GM21717 (cell line): Measurements from ENCODE around the gene OPRL1.

Source experiments
- ATAC-seq: cut with Tn5 transposase; IDR thresholded peaks from one replicate; pipeline ENCODE4 v1.9.1; 2021; ENCODE audit warnings: mild to moderate bottlenecking, moderate library complexity; ENCODE audit not compliant: unreplicated experiment

OPRL1 gene

DNA sequence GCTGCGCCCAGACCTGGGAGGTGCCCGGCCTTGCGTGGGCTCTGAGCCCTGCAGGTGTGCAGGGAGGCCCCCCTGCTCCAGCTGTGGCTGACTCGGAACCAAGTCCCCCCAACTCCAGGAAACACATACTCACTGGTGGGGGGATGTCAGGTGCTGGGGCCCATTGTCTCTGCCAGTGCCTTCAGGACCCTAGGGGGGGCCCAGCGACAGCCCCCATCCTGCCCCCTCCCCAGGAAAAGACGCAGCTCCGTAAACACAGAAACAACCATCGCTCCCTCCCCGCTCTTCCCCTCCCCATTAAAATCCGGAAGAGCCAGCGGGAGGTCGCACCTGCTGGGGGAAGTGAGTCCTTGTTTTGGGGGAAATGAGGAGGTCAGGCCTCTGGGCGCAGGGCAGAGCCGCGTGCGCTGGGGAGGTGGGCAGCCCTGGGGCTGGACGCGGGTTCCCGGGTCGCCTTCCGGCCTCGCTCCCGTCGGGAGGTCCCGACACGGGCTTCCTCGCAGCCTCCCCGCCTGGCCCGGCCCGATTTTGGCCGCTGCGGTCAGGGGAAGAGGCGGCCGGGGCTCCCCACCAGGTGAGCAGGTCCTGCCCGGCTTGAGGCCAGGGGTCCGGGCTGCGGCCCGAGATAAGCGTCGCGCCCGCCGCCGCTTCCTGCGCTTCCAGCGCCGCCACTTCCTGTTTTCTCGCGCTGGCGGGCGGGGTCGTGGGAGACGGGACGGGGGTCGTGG is 37.7 kb upstream of the OPRL1 start:
- no peak for ATAC-seq

DNA sequence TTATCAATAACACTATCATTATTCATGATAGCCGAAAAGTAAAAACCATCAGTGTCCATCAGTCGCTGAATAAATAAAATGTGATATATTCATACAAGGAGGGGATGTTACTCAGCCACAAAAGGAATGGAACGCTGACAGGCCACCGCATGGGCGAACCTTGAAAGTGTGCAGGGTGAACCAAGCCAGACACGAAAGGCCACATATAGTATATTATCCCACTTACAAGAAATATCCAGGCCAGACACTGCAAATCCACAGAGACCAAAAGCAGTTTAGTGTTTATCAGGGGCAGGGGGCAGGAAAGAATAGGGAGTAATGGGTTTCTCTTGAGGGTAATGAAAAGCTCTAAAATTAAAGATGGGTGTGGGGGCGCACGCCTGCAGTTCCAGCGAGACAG is 36.1 kb upstream of the OPRL1 start:
- ATAC-seq: no peak

DNA sequence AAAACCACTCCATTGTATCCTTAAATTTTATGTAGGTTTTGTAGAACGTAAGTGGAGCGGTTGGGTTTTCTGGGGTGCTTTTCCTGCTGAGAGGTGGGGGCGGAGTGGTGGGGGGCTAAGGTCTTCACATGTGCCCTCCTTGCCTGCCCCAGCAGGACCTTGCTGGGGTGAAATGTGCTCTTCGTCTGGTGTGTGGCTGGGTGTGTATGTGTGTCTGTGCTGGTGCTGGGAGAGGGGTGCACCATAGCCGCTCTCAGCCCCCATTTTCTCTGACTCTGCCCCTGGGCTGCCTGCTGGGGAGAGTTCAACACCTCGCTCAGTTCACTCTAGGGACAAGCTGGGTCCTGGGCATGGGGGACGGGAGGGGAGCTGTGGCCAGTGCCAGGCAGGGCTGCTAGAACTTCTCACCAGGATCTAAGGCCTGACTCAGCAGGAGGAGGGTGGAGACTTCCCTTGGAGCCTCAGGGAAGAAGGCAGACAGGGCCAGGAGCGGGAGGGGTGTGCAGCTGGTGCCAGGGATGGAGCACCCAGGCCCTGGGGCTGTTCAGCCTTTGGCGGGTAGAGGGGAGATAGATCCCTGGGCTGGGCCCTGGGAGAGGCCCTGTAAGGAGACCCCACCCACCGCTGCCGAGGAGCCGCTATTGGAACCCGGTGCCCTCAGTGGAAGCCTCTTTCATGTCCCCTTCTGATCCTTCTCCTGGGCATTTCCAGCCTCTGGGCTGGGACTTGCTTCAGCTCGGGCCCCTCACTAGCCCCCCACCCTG is 35.2 kb upstream of the OPRL1 start:
- ATAC-seq: no peak

DNA sequence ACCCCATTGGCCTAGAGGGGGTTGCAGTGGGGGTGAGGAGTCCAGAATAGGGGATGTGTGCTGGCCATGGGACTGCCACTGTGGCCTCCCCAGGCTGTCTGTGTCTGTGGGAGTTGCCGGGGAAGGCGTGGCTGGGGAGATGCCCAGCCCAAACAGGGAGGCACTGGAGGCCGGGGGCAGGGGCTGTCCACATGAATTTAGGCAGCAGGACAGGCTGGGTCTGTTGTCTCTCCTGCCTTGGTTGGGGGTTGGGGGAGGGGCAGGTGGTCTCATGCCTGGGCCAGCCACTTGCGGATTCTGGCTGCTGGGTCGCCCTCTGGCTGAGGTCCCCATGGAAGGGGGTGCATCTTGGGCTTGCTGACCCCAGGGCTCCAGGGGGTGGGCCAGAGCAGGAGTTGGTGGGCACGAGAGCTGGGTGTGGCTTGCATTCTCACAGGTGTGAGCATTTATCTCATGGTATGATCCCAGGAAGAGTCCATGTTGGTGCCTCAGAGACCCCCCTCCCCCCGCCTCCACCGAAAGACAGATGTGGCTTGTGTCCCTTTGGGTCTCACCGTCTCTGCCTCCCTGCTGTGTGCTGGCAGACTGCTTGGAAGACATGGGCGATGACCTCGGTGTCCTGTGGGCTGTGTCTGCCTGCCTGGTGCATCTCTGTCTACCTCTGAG is 34.4 kb upstream of the OPRL1 start:
- no peak for ATAC-seq

DNA sequence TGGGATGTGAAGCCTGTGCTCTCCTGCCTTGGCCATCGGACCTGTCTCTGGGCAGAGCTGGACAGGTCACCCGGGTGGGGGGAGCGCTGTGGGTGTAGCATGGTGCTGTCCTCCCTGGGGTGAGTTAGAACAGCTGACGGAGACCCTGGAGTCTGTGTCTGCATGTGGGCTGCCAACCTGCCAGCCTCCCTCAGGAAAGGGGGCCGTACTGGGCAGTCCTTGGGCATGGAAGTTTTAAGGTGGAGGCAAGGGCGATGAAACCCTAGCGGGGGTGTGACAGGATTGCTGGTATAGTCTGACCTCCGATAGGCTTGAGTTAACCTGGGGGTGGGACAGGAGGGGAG is 32.9 kb upstream of the OPRL1 start:
- no peak for ATAC-seq

DNA sequence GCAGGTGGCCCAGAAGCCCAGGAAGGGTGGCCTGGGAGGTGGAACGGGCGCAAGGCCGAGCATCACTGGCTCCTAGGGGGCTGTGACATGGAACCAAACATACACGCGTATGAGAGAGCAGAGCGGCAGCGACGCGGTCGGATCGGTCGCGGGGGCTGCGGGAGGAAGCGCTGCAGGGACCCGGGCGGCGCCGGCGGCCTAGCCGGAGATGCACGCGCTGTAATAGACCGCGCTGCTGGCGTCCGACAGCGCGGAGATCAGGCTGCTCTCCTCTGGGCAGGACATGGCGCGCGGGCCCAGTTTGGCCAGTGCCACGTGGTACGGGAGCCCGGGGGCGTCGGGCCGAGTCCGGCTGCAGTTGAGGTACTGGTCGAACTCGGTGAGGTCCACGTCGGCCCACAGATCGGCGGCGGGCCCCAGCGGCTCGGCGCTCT is 31.9 kb upstream of the OPRL1 start:
- no peak for ATAC-seq

DNA sequence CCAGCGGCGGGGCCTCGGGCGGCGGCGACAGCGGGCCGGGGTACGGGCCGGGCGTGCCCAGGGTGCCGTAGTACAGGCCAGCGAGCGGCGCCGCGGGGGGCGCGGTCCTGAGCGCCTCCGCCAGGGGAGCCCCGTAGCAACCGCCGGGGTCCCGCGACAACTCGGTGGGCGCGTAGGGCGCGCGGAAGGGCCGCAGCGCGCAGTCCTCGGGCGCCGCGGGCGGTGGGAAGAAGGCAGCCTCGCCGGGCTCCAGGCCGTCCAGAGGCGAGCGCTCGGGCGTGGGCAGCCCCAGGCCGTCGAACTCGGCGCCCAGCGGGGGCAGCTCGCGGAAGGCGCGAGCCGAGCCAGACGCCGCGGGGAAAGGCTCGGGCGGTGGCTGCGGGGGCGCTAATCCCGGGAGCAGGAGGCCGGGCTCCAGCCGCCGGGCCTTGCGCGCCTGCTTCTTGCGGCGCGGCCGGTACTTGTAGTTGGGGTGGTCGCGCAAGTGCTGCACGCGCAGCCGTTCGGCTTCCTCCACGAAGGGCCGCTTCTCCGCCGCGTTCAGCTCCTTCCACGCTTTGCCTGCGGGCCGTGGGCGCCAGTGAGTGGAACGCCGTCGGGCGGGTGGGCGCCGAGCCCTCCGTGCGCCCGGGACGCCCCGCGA is 31.4 kb upstream of the OPRL1 start:
- ATAC-seq: no peak

DNA sequence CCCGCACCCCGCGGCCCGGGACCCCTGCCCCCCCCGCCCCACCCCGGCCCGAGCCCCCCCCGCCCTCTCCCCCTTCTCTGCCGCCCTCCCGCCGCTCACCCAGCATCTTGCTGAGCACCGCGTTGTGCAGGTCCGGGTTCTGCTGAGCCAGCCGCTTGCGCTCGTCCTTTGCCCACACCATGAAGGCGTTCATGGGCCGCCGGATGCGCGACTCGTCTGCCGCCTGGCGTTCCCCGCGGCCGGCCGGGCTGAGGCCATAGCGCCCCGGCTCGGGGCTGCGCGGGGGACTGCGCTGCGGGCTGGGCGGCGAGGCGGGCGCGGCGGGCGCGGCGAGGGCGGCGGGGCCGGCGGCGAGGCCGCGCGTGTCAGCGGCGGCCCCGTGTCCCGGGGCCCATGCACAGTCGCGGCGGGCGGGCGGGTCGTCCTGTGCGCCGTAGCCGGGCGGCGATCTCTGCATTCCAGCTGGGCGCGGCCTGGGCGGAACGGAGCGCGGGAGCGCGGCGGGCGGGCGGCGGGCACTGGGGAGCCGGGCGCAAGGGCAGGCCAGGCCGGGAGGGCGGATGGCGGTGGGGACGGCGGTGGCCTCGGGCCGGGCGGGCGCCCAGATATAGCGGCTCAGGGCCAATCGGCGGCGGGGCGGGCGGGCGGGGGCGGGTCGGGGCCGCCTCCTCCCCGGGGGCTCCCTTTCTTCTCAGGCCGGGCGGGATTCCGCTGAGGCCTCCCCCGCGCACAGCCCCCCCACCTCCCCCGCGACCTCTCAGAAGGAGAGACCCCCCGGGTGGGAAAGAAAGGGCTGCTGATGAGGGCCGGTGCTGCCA is 30.6 kb upstream of the OPRL1 start, which contains the start of gene SOX18:
Gene SOX18 (minus strand): TSS at position 580 of the 818 bp plus-strand sequence. CDS start 123 bp downstream, at position 457.
- ATAC-seq: no peak

DNA sequence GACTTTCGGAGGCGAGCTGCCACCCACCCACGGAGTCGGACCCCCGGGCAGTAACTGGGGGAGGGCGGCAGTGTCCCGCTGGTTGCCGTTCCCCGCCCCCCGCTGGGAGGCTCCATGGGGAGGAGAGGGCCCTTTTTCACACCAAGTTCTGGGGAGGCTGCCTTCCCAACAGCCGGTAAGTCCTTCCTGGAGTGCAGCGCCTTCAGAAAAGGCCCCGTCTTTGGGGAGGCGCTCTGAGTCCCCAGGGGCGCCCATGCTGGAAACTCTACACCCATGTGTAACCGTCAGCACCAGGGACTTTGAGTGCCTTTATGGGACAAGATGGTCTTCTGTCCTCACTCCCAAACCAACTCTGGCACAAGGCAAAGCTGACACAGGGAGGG is 30.0 kb upstream of the OPRL1 start:
- ATAC-seq: no peak

DNA sequence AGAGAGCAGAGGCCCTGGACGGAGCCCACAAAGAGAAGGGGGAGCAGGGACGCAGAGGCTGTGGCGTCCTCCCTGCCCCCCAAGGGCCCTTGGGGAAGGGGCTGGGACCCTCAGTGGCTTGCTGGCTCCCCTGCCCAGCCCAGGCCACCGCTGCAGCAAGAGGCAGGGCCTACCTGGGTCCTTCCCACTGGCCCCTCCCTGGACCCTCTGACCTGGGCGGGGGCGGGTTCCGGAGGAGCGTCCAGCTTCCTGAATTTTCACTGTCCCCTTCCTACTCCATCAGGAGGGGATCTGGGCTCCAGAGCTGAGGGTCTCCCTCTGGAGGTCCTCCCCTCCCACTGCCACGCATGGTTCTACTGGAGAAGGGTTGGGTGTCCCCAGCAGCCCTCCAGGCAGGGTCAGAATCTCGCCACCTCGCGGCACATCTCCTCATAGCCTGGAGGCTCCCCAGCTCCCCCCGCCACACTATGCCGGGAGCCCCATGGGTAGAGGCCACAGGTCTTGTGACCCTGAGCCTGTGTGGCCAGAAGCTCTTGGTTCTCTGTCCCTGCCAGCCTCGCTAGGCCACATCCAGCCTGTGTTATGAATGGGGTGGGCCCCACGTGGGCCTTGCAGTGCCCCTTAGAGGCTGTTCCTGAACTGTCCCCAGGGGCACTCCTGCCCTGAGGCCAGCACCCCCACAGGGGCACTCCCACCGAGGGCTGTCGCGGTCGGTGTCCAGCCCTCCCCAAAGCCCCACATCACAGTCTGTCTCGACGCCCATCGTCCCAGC is 29.4 kb upstream of the OPRL1 start:
- no peak for ATAC-seq

DNA sequence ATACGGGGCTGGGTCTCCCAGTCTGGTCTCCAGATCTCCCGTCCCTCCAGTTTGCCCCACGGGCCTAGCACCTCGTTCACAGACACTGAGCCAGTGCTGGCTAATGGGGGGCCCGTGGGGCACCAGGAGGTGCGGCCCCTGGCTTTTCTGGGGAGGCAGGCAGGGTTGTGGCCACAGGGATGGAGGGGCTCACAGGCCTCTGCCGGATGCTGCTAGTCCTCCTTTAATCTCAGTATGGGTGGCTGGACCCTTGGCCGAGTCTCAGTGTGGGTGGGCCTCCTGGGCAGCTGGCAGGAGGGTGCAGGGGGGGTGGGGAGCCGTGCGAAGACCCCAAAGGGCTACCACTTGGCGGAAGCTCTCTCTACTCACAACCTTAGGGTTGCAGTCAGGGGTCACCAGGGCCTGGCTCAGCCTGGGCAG is 28.8 kb upstream of the OPRL1 start:
- ATAC-seq: no peak

DNA sequence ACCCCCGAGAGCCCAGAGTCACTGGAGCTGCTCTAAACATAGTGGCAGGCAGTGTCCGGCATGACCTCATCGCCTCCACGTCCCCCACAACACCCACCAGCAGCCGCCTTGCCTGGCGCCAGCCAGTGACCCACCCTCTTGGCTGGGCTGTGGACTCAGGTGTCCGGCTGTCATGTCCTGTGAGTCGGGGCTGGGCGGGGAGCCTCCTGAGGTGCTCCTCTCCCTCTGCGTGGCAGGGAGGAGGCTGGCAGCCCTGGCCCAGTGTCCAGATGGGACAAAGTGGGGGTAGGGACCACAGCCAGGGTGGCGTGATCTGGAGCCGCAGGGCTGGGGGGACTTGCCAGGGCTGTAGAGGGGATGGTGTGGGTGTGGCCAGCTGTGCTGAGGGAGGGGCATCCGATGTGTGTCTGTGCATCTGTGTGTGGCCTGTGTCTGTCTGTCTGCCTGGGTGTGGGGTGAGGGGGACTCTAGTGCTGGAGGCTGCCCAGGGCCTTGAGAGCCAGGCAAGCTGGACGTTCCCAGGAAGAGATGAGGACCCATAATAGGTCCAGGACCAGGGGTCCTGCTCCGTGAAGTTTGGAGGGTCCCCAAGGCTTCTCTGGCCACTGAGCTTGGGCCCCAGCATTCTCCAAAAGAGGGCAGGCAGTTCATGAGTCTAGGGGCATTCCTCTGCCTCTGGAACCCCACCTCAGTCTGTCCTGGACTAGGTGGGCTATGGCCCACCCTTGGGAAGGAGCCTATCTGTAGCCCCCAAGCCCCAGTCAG is 28.1 kb upstream of the OPRL1 start:
- ATAC-seq: no peak

DNA sequence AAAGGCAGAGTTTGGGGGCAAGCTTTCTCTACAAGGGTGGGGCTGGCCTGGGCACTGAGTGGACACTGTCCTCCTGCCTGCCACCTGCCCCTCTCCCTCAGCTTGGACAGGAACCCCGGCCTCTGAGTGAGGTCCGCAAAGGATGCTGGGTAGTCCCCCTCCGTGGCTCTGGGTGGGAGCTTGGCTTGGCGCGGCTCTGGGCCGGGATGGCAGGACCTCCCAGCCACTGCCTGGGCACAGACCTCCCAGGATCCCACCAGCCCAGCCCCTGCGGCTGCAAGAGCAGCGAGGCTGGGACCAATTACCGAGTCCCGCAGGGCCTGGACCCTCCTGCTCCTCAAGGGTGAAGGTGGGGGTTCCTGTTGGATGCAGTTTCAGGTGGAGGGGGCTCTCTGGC is 27.6 kb upstream of the OPRL1 start:
- ATAC-seq: no peak

DNA sequence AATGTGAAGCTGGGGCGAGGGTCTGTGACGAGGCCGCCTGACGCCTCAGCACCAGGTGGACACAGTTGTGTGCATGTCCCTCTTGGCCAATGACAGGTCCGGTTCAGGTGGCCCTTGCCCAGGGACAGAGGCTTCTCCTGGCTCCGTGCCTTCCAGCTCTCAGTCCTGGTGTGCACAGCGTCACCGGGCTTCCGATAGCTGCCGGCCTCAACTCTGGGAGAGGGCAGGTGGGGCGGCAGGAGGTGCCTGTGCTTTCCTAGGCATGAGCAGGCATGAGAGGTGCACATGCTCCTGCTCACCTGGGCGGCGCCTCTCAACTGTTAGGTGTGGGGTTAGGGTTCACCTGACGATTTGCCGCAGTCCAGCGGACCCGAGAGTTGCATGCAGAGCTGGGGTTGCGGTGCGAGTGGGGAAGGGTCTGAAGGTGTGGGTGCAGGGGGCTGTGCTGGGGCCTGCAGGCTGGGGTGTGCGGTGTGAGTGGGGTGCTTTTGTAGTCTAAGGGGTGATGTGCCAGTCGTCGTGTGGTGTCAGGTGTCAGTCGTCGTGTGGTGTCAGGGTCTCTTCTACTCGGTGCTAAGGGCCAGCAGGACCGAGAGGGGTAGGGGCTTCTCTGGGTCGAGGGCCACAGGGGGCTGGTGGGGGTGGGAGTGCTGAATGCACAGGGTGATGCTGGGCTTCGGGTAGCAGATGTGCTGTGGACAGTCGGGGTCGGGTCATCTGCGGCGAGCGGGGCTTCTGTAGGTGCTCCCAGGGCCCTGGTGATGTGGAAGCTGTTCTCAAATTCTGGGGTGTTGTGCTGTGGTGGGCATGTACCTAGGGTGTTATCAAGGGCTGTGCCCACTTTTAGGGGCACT is 26.7 kb upstream of the OPRL1 start:
- no peak for ATAC-seq

DNA sequence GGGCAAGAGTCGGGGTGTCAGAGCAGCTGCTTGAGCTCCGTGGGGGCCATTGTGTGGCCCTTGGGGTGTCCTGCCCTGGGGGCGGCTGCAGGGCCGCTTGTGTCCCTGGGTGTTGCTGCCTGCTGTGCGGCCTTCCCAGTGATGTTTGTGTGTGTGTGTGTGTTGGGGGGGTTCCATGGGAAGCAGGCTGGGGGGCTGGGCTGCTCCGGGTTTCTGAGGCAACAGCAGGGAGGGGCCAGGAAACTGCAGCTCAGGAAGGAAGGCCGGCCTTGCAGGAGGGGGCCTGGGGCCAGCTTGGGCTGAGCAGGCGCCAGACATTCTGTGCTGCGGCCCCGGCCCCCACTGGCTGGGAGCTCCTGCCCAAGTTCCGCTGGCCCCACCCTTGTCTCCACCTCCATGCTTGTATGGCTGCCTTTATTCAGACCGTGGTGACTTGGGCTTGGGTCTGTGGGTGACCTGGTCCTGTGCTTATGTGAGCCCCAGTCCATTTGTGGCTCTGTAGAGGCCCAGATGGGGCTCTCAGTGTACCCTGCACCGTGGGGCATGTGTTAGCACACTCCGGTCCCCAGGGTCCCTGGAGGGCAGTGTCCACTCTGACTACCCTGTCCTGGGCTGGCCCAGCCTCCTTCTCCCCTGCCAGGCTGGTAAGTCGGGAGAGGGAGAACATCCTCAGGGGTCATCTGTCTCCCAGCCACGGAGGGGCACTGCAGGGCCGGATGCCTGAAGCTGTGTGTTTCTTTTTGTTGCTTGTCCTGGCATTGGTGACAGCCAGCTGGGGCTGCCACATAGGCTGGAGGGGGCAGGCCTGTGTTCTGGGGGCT is 25.8 kb upstream of the OPRL1 start:
- no peak for ATAC-seq

DNA sequence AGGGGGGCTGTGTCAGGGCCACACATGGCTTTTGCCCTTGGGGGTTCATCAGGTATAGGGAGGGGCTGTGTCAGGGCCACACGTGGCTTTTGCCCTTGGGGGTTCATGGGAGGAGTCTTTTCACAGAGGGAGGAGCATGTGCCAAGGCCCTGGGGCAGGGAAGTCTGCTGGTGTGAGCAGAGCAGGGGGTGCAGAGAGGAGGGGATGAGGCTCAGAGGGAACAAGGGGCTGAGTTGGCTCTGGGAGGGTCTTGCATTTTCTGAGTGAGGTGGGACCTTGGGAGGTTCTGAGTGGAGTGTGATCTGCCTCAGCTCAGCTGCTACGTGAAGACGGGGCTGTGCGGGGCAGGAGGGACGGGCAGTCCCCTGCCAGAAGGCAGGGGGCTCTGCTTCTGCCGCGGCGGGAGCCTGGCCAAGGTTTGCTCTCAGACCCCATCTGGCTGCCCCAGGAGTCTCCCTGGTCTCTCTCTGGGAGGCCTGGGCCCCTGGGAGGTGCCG is 24.4 kb upstream of the OPRL1 start:
- ATAC-seq: no peak
